Measurements from ENCODE around the gene MRPL22. TPM values are rescaled to one million over a fixed set of nuclear protein-coding genes. Genes with fewer than 3 reads are reported as not detected.
A peak's percentile ranks its signal among the peaks of the same experiment; 100 is the strongest.

The MRPL22 gene
- total and polyA plus RNA-seq, 2 of the 13 experiments (the other 11 are each of a cell fraction or from before 2014, with no cell fraction given), result 66.8 to 84.8 TPM

GRCh38 chr5:155008669-155009068 lies 67.8 kb downstream of the MRPL22 start (continued):
- TF ChIP-seq SP5 (CRISPR knock-in tag; IDR thresholded peaks at IDR 0.05; ENCODE audit: borderline replicate concordance, low read depth), result peak; percentile 66; the same call in 1 of the 2 replicates
- TF ChIP-seq ZSCAN25 (CRISPR knock-in tag; IDR thresholded peaks at IDR 0.05), result 0 out of 2 replicates have a peak, but pooled peaks have one; percentile 29
- TF ChIP-seq ISL2 (CRISPR knock-in tag; IDR thresholded peaks at IDR 0.05), result no peak
- TF ChIP-seq MAZ (IDR thresholded peaks at IDR 0.05; ENCODE audit: borderline replicate concordance, low read depth, low read length), result no peak
- TF ChIP-seq MAZ (CRISPR knock-in tag; IDR thresholded peaks at IDR 0.05; ENCODE audit: low read depth), result no peak
- no peak for TF ChIP-seq CCDC6 (CRISPR knock-in tag; IDR thresholded peaks at IDR 0.05)
- no peak for TF ChIP-seq MBNL3 (CRISPR knock-in tag; conservative IDR thresholded peaks at IDR 0.05)
- TF ChIP-seq JUNB (CRISPR knock-in tag; IDR thresholded peaks at IDR 0.05; ENCODE audit: borderline replicate concordance), result peak; percentile 80
- TF ChIP-seq ZNF225 (CRISPR knock-in tag; IDR thresholded peaks at IDR 0.05), result no peak
- TF ChIP-seq ONECUT2 (CRISPR knock-in tag; IDR thresholded peaks at IDR 0.05), result no peak
- 0 out of 4 replicates have a peak, but pooled peaks of 1 of the 2 experiments have one; percentile 41 for TF ChIP-seq KLF16 (CRISPR knock-in tag; IDR thresholded peaks at IDR 0.05)
- no peak for TF ChIP-seq ZSCAN31 (CRISPR knock-in tag; IDR thresholded peaks at IDR 0.05; ENCODE audit: low read depth)
- no peak for TF ChIP-seq ZNF839 (CRISPR knock-in tag; IDR thresholded peaks at IDR 0.05; ENCODE audit: borderline replicate concordance)
- TF ChIP-seq ATF6 (CRISPR knock-in tag; conservative IDR thresholded peaks at IDR 0.05), result no peak
- TF ChIP-seq ZBTB44 (CRISPR knock-in tag; IDR thresholded peaks at IDR 0.05), result no peak
- no peak for TF ChIP-seq ZNF782 (CRISPR knock-in tag; IDR thresholded peaks at IDR 0.05; ENCODE audit: borderline replicate concordance)
- peak; percentile 78 for TF ChIP-seq CEBPB (IDR thresholded peaks at IDR 0.05; ENCODE audit: borderline replicate concordance, low read depth, low read length)
- TF ChIP-seq ZNF282 (IDR thresholded peaks at IDR 0.05; ENCODE audit: partially characterized antibody), result no peak
- no peak for TF ChIP-seq GRHL1 (CRISPR knock-in tag; conservative IDR thresholded peaks at IDR 0.05)
- no peak for TF ChIP-seq ZNF550 (CRISPR knock-in tag; IDR thresholded peaks at IDR 0.05; ENCODE audit: borderline replicate concordance)
- TF ChIP-seq, protein P1, sequence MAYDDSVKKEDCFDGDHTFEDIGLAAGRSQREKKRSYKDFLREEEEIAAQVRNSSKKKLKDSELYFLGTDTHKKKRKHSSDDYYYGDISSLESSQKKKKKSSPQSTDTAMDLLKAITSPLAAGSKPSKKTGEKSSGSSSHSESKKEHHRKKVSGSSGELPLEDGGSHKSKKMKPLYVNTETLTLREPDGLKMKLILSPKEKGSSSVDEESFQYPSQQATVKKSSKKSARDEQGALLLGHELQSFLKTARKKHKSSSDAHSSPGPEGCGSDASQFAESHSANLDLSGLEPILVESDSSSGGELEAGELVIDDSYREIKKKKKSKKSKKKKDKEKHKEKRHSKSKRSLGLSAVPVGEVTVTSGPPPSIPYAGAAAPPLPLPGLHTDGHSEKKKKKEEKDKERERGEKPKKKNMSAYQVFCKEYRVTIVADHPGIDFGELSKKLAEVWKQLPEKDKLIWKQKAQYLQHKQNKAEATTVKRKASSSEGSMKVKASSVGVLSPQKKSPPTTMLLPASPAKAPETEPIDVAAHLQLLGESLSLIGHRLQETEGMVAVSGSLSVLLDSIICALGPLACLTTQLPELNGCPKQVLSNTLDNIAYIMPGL (CRISPR knock-in tag; IDR thresholded peaks at IDR 0.05; ENCODE audit: borderline replicate concordance in 1 of 2, low read depth in 1 of 2), result no peak
- TF ChIP-seq IRF9 (CRISPR knock-in tag; IDR thresholded peaks at IDR 0.05; ENCODE audit: borderline replicate concordance), result no peak
